HL-60 (cell line): ENCODE measurements around the gene ZNF665.
"Not testable (repeated sequence)": the region's sequence is repeated elsewhere in the genome, so short reads cannot be mapped to it uniquely, and the experiment has no call there.

Experiments
- DNase-seq, 2 experiments: peaks; one replicate each; pipeline ENCODE4 v3.0.0-alpha.2; 2010 to 2020; ENCODE audit warnings: low read depth in 1 of 2, low spot score in 1 of 2
- H3K27ac ChIP-seq: fragments of 250-450 bp; sonication (Bioruptor Pico); replicated peaks from 2 replicates; pipeline ENCODE4 v1.5.1; 2020; ENCODE audit warnings: mild to moderate bottlenecking, moderate library complexity
- H3K27me3 ChIP-seq: fragments of 250-450 bp; sonication (Bioruptor Pico); 2 replicates; pipeline ENCODE4 v1.5.1; 2021; ENCODE audit warnings: mild to moderate bottlenecking, moderate library complexity; ENCODE audit not compliant: insufficient read depth, poor library complexity, severe bottlenecking
- H3K4me3 ChIP-seq: replicated peaks from 2 replicates; pipeline ENCODE4 v1.5.1; 2011; ENCODE audit warnings: mild to moderate bottlenecking, control low read depth, low read length; ENCODE audit not compliant: insufficient read depth
- CTCF ChIP-seq: IDR thresholded peaks from one replicate; pipeline ENCODE4 v1.5.1; 2011; ENCODE audit warnings: low read length, control low read depth, inconsistent platforms; ENCODE audit not compliant: insufficient read depth
- GABPA ChIP-seq: IDR thresholded peaks from 2 replicates; pipeline ENCODE4 v1.6.1; 2012; ENCODE audit warnings: low read depth
- POLR2AphosphoS5 ChIP-seq: IDR thresholded peaks from 2 replicates; pipeline ENCODE4 v1.6.1; 2012; ENCODE audit warnings: low read depth
- REST ChIP-seq: IDR thresholded peaks from 2 replicates; pipeline ENCODE4 v1.6.1; 2012; ENCODE audit warnings: low read depth; ENCODE audit not compliant: insufficient replicate concordance
- SPI1 ChIP-seq: IDR thresholded peaks from 2 replicates; pipeline ENCODE4 v1.6.1; 2012; ENCODE audit warnings: low read depth, mild to moderate bottlenecking, borderline replicate concordance

ZNF665 gene

DNA sequence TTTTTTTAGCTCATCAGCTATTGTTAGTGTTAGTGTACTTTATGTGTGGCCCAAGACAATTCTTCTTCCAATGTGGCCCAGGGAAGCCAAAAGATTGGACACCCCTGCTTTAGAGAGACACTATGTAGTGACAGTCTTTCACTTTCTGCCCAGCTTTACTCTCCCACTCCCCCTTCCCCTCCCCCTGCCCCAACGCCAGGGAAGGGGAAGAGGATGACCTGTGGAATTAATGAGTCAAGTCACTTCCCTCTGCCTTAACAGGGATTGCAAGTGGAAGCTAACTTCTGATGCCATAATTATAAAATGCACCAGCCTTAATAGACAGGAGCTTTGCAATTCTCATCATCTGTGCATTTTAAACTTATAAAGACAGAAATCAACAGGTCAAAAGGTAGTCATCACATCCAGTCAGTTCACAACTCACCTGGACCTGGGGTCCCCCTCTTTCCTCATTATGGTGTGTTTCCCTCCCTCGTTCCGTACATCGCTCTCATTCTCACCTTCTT is 62.0 kb downstream of the ZNF665 start:
- no peak for DNase-seq
- no peak overlapping the region for H3K4me3 ChIP-seq
- no peak for TF ChIP-seq GABPA
- TF ChIP-seq CTCF = no peak
- no peak for TF ChIP-seq REST
- no peak for TF ChIP-seq SPI1
- no peak for TF ChIP-seq POLR2AphosphoS5
- H3K27me3 ChIP-seq = peaks cover 9% of the 10 kb centered on the region
- no peak overlapping the region for H3K27ac ChIP-seq

DNA sequence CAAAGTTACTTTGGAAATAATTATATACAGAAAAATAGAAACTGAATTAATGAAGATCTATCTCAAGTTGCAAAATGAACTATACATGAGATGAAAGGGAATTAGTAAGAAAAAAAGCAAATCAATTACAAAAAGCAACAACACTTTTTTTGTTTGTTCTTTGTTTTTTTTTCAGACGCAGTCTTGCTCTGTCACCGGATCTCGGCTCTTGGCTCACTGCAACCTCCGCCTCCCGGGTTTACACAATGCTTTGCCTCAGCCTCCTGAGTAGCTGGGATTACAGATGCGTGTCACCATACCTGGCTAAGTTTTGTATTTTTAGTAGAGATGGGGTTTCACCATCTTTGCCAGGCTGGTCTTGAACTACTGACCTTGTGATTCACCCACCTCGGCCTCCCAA is 62.7 kb downstream of the ZNF665 start:
- TF ChIP-seq REST (no peak), CTCF (no peak), GABPA (no peak), SPI1 (no peak), POLR2AphosphoS5 (no peak)
- no peak for DNase-seq

GRCh38 chr19:53126733-53127526 is 66.2 kb downstream of the ZNF665 start:
- H3K4me3 ChIP-seq, H3K27me3 ChIP-seq, DNase-seq: not testable (repeated sequence)

More for the DNA sequence above, 62.7 kb downstream of the ZNF665 start:
- H3K27me3 ChIP-seq = peaks cover 9% of the 10 kb centered on the region
- no peak overlapping the region for H3K27ac ChIP-seq
- H3K4me3 ChIP-seq = no peak overlapping the region

DNA sequence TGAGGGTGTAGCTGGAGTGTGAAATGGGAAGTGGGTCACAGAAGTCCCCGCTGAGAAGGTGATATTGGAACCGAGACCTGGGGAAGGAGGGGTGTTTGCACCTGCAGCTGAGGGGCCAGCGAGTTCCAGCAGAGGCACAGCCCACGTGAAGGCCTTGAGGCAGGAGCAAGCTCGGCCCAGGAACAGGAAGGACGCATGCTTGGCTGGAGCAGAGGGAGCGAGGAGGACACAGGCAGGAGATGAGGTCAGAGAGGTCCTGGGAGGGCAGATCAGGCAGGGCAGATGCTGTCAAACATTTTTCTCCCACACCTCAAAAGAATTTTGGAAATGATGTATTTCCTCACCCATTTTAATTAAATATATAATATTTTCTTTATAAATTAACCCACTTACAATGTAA is 69.8 kb downstream of the ZNF665 start:
- DNase-seq = no peak
- TF ChIP-seq POLR2AphosphoS5 (no peak), CTCF (no peak), SPI1 (no peak), REST (no peak), GABPA (no peak)
- Histone ChIP-seq H3K27ac (no peak overlapping the region), H3K27me3 (no peaks in the 10 kb centered on the region), H3K4me3 (no peak overlapping the region)

More at GRCh38 chr19:53126733-53127526, 66.2 kb downstream of the ZNF665 start:
- not testable (repeated sequence) for H3K27ac ChIP-seq
